Lower leg skin (tissue), 3 donors: ENCODE data around the gene APOF.
"Not testable (repeated sequence)": the region's sequence is repeated elsewhere in the genome, so short reads cannot be mapped to it uniquely, and the experiment has no call there.

ENCODE experiments used
- POLR2A ChIP-seq, 2 donors: fragments of 450-650 bp; IDR thresholded peaks; one replicate each; pipeline ENCODE4 v1.6.1; 2016 to 2017; ENCODE audit warnings: antibody characterized with exemption in 2 of 2, mild to moderate bottlenecking in 1 of 2, moderate library complexity in 1 of 2
- TF ChIP-seq, protein P1 (sequence below), 3 donors: fragments of 450-650 bp; IDR thresholded peaks; one replicate each; pipeline ENCODE4 v1.5.1; 2016; ENCODE audit warnings: antibody characterized with exemption in 3 of 3, mild to moderate bottlenecking in 3 of 3, moderate library complexity in 2 of 3

DNA sequence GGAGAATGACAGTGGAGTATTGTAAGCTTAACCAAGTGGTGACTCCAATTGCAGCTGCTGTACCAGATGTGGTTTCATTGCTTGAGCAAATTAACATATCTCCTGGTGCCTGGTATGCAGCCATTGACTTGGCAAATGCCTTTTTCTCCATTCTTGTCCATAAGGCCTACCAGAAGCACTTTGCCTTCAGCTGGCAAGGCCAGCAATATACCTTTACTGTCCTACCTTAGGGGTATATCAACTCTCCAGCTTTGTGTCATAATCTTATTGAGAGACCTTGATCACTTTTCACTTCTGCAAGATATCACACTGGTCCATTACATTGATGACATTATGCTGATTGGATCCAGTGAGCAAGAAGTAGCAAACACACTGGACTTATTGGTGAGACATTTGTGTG is 39.0 kb upstream of the APOF start:
- TF ChIP-seq, protein P1, sequence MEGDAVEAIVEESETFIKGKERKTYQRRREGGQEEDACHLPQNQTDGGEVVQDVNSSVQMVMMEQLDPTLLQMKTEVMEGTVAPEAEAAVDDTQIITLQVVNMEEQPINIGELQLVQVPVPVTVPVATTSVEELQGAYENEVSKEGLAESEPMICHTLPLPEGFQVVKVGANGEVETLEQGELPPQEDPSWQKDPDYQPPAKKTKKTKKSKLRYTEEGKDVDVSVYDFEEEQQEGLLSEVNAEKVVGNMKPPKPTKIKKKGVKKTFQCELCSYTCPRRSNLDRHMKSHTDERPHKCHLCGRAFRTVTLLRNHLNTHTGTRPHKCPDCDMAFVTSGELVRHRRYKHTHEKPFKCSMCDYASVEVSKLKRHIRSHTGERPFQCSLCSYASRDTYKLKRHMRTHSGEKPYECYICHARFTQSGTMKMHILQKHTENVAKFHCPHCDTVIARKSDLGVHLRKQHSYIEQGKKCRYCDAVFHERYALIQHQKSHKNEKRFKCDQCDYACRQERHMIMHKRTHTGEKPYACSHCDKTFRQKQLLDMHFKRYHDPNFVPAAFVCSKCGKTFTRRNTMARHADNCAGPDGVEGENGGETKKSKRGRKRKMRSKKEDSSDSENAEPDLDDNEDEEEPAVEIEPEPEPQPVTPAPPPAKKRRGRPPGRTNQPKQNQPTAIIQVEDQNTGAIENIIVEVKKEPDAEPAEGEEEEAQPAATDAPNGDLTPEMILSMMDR (IDR thresholded peaks at IDR 0.05) = not testable (repeated sequence)
- TF ChIP-seq POLR2A (IDR thresholded peaks at IDR 0.05) = not testable (repeated sequence)
